NT2/D1 (cell line): ENCODE data around the gene FOLR1.
"Not testable (repeated sequence)": the region's sequence is repeated elsewhere in the genome, so short reads cannot be mapped to it uniquely, and the experiment has no call there.

ENCODE experiments used
- DNase-seq: peaks from one replicate; pipeline ENCODE4 v3.0.0-alpha.2; 2011; ENCODE audit warnings: low read depth, low spot score
- H3K27me3 ChIP-seq: 2 replicates; pipeline ENCODE4 v1.6.0; 2011; ENCODE audit warnings: mild to moderate bottlenecking; ENCODE audit not compliant: insufficient read length, insufficient read depth
- H3K36me3 ChIP-seq: 2 replicates; pipeline ENCODE4 v1.6.1; 2011; ENCODE audit warnings: mild to moderate bottlenecking, low read length, mixed read lengths; ENCODE audit not compliant: insufficient read depth, insufficient read length
- H3K4me1 ChIP-seq: 2 replicates; pipeline ENCODE4 v1.5.1; 2011; ENCODE audit not compliant: insufficient read depth, insufficient read length
- H3K4me3 ChIP-seq: 2 replicates; pipeline ENCODE4 v1.5.1; 2011; ENCODE audit warnings: low read depth; ENCODE audit not compliant: insufficient read length
- H3K9ac ChIP-seq: 2 replicates; pipeline ENCODE4 v1.6.0; 2011; ENCODE audit warnings: low read depth; ENCODE audit not compliant: insufficient read length
- H3K9me3 ChIP-seq: 2 replicates; pipeline ENCODE4 v1.5.1; 2011; ENCODE audit warnings: mild to moderate bottlenecking, low read length; ENCODE audit not compliant: insufficient read depth
- SUZ12 ChIP-seq: IDR thresholded peaks from 2 replicates; pipeline ENCODE4 v1.6.1; 2011; ENCODE audit not compliant: insufficient read length, insufficient read depth; ENCODE audit errors: extremely low read depth
- YY1 ChIP-seq: IDR thresholded peaks from 2 replicates; pipeline ENCODE4 v1.6.1; 2011; ENCODE audit not compliant: insufficient read length, insufficient read depth
- ZNF274 ChIP-seq: IDR thresholded peaks from 2 replicates; pipeline ENCODE4 v1.6.1; 2011; ENCODE audit warnings: mild to moderate bottlenecking, low read depth, low read length

FOLR1 gene

GRCh38 chr11:72191961-72192381, at the start of gene FOLR1:
TSS of gene FOLR1 (plus strand) at chr11:72192140. CDS start at chr11:72192174, 34 bp downstream.
- no peaks in the 10 kb centered on the region for H3K9me3 ChIP-seq
- peak; percentile 33 for DNase-seq
- H3K9ac ChIP-seq, result no peak within 1 kb of the TSS
- no peaks in the 10 kb centered on the region for H3K36me3 ChIP-seq
- TF ChIP-seq SUZ12, result no peak
- TF ChIP-seq YY1, result no peak
- TF ChIP-seq ZNF274, result no peak
- peaks cover 7% of the 10 kb centered on the region for H3K4me1 ChIP-seq
- no peaks in the 10 kb centered on the region for H3K27me3 ChIP-seq
- no peak within 1 kb of the TSS for H3K4me3 ChIP-seq

GRCh38 chr11:72142543-72142942, 49.4 kb upstream of the FOLR1 start:
- H3K36me3 ChIP-seq, H3K9me3 ChIP-seq, H3K27me3 ChIP-seq, H3K4me3 ChIP-seq, H3K4me1 ChIP-seq, DNase-seq, H3K9ac ChIP-seq: not testable (repeated sequence)

GRCh38 chr11:72144807-72145565, 47.0 kb upstream of the FOLR1 start:
- H3K27me3 ChIP-seq, result no peaks in the 10 kb centered on the region
- no peaks in the 10 kb centered on the region for H3K36me3 ChIP-seq
- H3K9me3 ChIP-seq, result no peaks in the 10 kb centered on the region
- no peak for TF ChIP-seq ZNF274
- no peak for TF ChIP-seq SUZ12
- TF ChIP-seq YY1, result no peak
- no peaks in the 10 kb centered on the region for H3K4me1 ChIP-seq
- DNase-seq, result no peak
- H3K4me3 ChIP-seq, result no peak overlapping the region
- H3K9ac ChIP-seq, result no peak overlapping the region

- DNase-seq, result no peak
- H3K27me3 ChIP-seq, result no peaks in the 10 kb centered on the region
- no peak overlapping the region for H3K4me3 ChIP-seq
- H3K9me3 ChIP-seq, result no peaks in the 10 kb centered on the region
- H3K36me3 ChIP-seq, result no peaks in the 10 kb centered on the region
- H3K9ac ChIP-seq, result no peak overlapping the region
- no peak for TF ChIP-seq YY1
- no peaks in the 10 kb centered on the region for H3K4me1 ChIP-seq
Measured at GRCh38 chr11:72146625-72147024, 45.3 kb upstream of the FOLR1 start.

GRCh38 chr11:72150882-72151281, 41.1 kb upstream of the FOLR1 start:
- no peak for DNase-seq
- H3K9me3 ChIP-seq, result no peaks in the 10 kb centered on the region; the same call in 1 of the 2 replicates
- H3K27me3 ChIP-seq, result no peaks in the 10 kb centered on the region
- no peaks in the 10 kb centered on the region for H3K36me3 ChIP-seq
- no peaks in the 10 kb centered on the region for H3K4me1 ChIP-seq
- no peak overlapping the region for H3K4me3 ChIP-seq
- TF ChIP-seq YY1, result no peak
- no peak for TF ChIP-seq ZNF274
- no peak for TF ChIP-seq SUZ12
- no peak overlapping the region for H3K9ac ChIP-seq

- not testable (repeated sequence) for H3K4me1 ChIP-seq, H3K9me3 ChIP-seq, H3K36me3 ChIP-seq, DNase-seq, H3K9ac ChIP-seq, H3K27me3 ChIP-seq, H3K4me3 ChIP-seq
Measured at GRCh38 chr11:72153874-72154273, 38.1 kb upstream of the FOLR1 start.

GRCh38 chr11:72154816-72155215, 37.1 kb upstream of the FOLR1 start:
- no peak for DNase-seq
- no peak overlapping the region for H3K4me3 ChIP-seq
- no peaks in the 10 kb centered on the region for H3K4me1 ChIP-seq
- no peaks in the 10 kb centered on the region for H3K36me3 ChIP-seq
- no peak for TF ChIP-seq SUZ12
- no peak for TF ChIP-seq YY1
- H3K9ac ChIP-seq, result no peak overlapping the region
- H3K9me3 ChIP-seq, result no peaks in the 10 kb centered on the region; the same call in 1 of the 2 replicates
- H3K27me3 ChIP-seq, result no peaks in the 10 kb centered on the region

GRCh38 chr11:72155751-72156150, 36.2 kb upstream of the FOLR1 start:
- no peaks in the 10 kb centered on the region for H3K27me3 ChIP-seq
- H3K9ac ChIP-seq, result no peak overlapping the region
- DNase-seq, result no peak
- TF ChIP-seq YY1 (no peak), SUZ12 (no peak), ZNF274 (no peak)
- H3K9me3 ChIP-seq, result no peaks in the 10 kb centered on the region; the same call in 1 of the 2 replicates
- no peak overlapping the region for H3K4me3 ChIP-seq
- no peaks in the 10 kb centered on the region for H3K4me1 ChIP-seq
- no peaks in the 10 kb centered on the region for H3K36me3 ChIP-seq
